KMS-11 (cell line): Measurements from ENCODE around the gene ETNK1.

Experiments
- H2AFZ ChIP-seq: fragments of 200-600 bp; sonication (generic); 2 replicates; pipeline ENCODE4 v1.6.1; 2016; ENCODE audit warnings: antibody characterized with exemption, mixed run types, low read depth
- H3K27ac ChIP-seq: fragments of 200-600 bp; sonication (generic); 2 replicates; pipeline ENCODE4 v1.6.1; 2016; ENCODE audit warnings: mild to moderate bottlenecking, mixed run types
- H3K27me3 ChIP-seq: fragments of 200-600 bp; sonication (generic); 2 replicates; pipeline ENCODE4 v1.6.1; 2017; ENCODE audit warnings: mild to moderate bottlenecking, low read depth, mixed run types, moderate library complexity; ENCODE audit not compliant: insufficient read depth
- H3K36me3 ChIP-seq: fragments of 200-600 bp; sonication (generic); 2 replicates; pipeline ENCODE4 v1.6.1; 2017; ENCODE audit warnings: mild to moderate bottlenecking, mixed run types; ENCODE audit not compliant: insufficient read depth
- H3K4me1 ChIP-seq: fragments of 200-600 bp; sonication (generic); 2 replicates; pipeline ENCODE4 v1.6.1; 2016; ENCODE audit warnings: mild to moderate bottlenecking, low read depth, mixed run types; ENCODE audit not compliant: poor library complexity, severe bottlenecking
- H3K4me2 ChIP-seq: fragments of 200-600 bp; sonication (generic); 2 replicates; pipeline ENCODE4 v1.7.0; 2016; ENCODE audit warnings: mild to moderate bottlenecking, mixed run types
- H3K4me3 ChIP-seq: fragments of 200-600 bp; sonication (generic); IDR thresholded peaks from 2 replicates; pipeline ENCODE4 v1.6.1; 2017; ENCODE audit warnings: low read depth, low read length, mixed read lengths; ENCODE audit not compliant: insufficient read depth
- H3K79me2 ChIP-seq: fragments of 200-600 bp; sonication (generic); 2 replicates; pipeline ENCODE4 v1.6.1; 2016; ENCODE audit warnings: low read depth, mixed run types; ENCODE audit not compliant: insufficient read depth
- H3K9ac ChIP-seq: fragments of 200-600 bp; sonication (generic); 2 replicates; pipeline ENCODE4 v1.6.1; 2016; ENCODE audit warnings: mild to moderate bottlenecking, mixed run types
- H4K20me1 ChIP-seq: fragments of 200-600 bp; sonication (generic); 2 replicates; pipeline ENCODE4 v1.6.1; 2016; ENCODE audit warnings: mild to moderate bottlenecking, mixed run types; ENCODE audit not compliant: insufficient read depth
- TF ChIP-seq, protein P1 (sequence below): fragments of 200-600 bp; sonication (generic); conservative IDR thresholded peaks from 2 replicates; pipeline ENCODE4 v1.6.1; 2017; ENCODE audit warnings: low read depth, mild to moderate bottlenecking, antibody characterized with exemption, low read length, moderate library complexity, mixed read lengths

Gene ETNK1, protein sequence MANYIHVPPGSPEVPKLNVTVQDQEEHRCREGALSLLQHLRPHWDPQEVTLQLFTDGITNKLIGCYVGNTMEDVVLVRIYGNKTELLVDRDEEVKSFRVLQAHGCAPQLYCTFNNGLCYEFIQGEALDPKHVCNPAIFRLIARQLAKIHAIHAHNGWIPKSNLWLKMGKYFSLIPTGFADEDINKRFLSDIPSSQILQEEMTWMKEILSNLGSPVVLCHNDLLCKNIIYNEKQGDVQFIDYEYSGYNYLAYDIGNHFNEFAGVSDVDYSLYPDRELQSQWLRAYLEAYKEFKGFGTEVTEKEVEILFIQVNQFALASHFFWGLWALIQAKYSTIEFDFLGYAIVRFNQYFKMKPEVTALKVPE

DNA sequence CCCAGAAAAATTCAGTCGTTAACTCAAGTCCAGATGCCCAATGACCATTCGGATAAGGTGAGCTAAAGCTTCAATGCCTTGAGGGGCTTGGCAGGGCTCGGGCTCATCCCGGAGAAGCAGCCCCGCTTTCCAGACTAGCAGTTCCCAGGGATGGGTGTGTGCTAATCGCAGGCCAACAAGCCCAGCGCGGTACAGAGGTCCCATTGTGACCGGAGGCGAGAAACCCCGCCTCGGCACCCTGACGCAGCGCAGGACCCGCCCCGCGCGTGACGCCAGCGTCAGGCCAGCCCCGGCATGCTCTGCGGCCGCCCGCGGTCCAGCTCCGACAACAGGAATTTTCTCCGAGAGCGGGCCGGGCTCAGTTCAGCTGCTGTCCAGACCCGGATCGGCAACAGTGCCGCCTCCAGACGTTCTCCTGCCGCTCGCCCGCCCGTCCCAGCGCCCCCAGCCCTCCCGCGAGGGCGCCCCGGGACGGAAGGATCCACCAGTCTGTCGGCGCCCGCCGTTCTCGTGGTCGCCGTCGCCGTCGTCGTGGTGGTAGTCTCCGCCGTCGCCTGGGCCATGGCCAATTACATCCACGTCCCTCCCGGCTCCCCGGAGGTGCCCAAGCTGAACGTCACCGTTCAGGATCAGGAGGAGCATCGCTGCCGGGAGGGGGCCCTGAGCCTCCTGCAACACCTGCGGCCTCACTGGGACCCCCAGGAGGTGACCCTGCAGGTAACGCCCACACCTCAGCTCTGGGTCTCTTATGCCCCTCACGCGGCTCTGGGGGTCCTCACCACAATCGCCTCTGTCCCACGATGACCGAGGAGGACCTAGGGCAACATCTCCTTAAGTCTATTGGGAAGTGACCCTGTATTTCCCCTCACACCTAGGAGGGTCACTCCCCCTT lies at the start of gene ETNK1:
ETNK1 (plus strand) TSS at position 302 of the 892 bp plus-strand sequence; CDS start at position 562, 260 bp downstream.
- H3K4me3 ChIP-seq, result no peak within 1 kb of the TSS
- no peaks in the 10 kb centered on the region for H3K27me3 ChIP-seq
- H3K79me2 ChIP-seq, result peaks cover 49% of the 10 kb centered on the region
- TF ChIP-seq, protein P1, sequence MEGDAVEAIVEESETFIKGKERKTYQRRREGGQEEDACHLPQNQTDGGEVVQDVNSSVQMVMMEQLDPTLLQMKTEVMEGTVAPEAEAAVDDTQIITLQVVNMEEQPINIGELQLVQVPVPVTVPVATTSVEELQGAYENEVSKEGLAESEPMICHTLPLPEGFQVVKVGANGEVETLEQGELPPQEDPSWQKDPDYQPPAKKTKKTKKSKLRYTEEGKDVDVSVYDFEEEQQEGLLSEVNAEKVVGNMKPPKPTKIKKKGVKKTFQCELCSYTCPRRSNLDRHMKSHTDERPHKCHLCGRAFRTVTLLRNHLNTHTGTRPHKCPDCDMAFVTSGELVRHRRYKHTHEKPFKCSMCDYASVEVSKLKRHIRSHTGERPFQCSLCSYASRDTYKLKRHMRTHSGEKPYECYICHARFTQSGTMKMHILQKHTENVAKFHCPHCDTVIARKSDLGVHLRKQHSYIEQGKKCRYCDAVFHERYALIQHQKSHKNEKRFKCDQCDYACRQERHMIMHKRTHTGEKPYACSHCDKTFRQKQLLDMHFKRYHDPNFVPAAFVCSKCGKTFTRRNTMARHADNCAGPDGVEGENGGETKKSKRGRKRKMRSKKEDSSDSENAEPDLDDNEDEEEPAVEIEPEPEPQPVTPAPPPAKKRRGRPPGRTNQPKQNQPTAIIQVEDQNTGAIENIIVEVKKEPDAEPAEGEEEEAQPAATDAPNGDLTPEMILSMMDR, result no peak
- peak within 1 kb of the TSS; percentile 86 for H3K9ac ChIP-seq
- H4K20me1 ChIP-seq, result peaks cover 11% of the 10 kb centered on the region; the same call in 1 of the 2 replicates
- H3K4me1 ChIP-seq, result peaks cover 26% of the 10 kb centered on the region
- H2AFZ ChIP-seq, result peak within 1 kb of the TSS; percentile 90
- H3K36me3 ChIP-seq, result no peaks in the 10 kb centered on the region
- peak within 1 kb of the TSS; percentile 83 for H3K27ac ChIP-seq
- H3K4me2 ChIP-seq, result peak within 1 kb of the TSS; percentile 55

DNA sequence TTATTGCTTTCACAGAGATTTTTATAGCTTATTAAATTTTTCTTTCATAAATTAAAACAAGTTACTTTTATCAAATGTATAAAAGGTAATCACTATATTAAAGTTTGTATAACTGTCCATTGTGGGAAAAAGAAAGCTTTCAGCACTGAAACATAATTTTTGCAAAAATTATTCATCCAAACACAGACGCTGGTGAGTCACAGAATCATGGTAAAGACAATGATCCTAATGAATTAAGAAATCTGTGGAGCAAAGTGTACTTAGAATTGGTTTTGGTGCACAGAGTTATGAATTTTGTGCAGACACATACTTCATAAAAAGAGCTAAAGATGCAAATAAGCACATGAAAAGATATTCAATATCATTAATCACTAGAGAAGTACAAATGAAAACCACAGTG lies 48.9 kb upstream of the ETNK1 start:
- Histone ChIP-seq H3K4me2 (no peak overlapping the region), H3K79me2 (no peaks in the 10 kb centered on the region), H3K27me3 (no peaks in the 10 kb centered on the region), H3K9ac (no peak overlapping the region), H3K4me3 (no peak overlapping the region), H2AFZ (no peak overlapping the region), H4K20me1 (no peaks in the 10 kb centered on the region), H3K27ac (no peak overlapping the region), H3K4me1 (no peaks in the 10 kb centered on the region), H3K36me3 (no peaks in the 10 kb centered on the region)
- TF ChIP-seq, protein P1, result no peak

DNA sequence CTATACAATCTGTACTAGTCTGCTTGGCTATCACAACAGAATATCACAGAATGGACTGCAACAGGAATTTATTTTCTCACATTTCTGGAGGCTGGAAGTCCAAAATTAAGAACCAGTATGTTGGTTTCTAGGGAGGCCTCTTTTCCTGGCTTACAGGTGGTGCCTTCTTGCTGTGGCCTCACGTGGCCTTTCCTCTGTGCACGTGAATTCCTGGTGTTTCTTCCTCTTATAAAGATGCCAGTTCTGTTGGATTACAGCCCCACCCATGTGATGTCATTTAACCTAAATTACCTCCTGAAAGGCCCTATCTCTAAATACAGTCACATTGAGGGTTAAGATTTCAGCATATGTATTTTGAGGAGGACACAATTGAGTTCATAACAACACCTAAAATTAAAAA lies 48.5 kb upstream of the ETNK1 start:
- no peak overlapping the region for H3K9ac ChIP-seq
- H3K4me1 ChIP-seq, result no peaks in the 10 kb centered on the region
- H3K4me2 ChIP-seq, result no peak overlapping the region
- H3K4me3 ChIP-seq, result no peak overlapping the region
- H3K36me3 ChIP-seq, result no peaks in the 10 kb centered on the region
- H2AFZ ChIP-seq, result no peak overlapping the region
- TF ChIP-seq, protein P1, result no peak
- H3K27ac ChIP-seq, result no peak overlapping the region
- no peaks in the 10 kb centered on the region for H3K27me3 ChIP-seq
- no peaks in the 10 kb centered on the region for H3K79me2 ChIP-seq
- no peaks in the 10 kb centered on the region for H4K20me1 ChIP-seq

DNA sequence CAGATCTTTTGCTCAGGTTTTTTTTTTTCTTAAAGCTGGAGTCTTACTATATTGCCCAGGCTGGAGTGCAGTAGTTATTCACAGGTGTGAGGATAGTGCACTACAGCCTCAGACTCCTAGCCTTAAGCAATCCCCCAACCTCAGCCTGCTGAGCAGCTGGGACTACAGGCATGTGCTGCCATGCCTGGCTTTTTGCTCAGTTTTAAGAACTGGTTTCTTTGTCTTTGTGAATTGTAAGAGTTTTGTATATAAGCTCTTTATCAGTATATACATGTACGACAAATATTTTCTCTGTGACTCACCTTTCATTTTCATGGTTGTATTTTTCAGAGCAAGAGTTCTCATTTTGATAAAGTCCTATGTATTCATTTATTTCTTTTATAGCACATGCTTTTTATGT lies 47.3 kb upstream of the ETNK1 start:
- Histone ChIP-seq H3K36me3 (no peaks in the 10 kb centered on the region), H3K9ac (no peak overlapping the region), H3K27me3 (no peaks in the 10 kb centered on the region), H3K27ac (no peak overlapping the region), H3K4me3 (no peak overlapping the region), H3K4me2 (no peak overlapping the region), H3K4me1 (no peaks in the 10 kb centered on the region), H2AFZ (no peak overlapping the region), H4K20me1 (no peaks in the 10 kb centered on the region), H3K79me2 (no peaks in the 10 kb centered on the region)
- TF ChIP-seq, protein P1, result no peak
